GM18909 (cell line): ENCODE measurements around the gene SCYL1.

Experiments
- ATAC-seq: cut with Tn5 transposase; IDR thresholded peaks from one replicate; pipeline ENCODE4 v1.9.1; 2021; ENCODE audit warnings: mild to moderate bottlenecking; ENCODE audit not compliant: unreplicated experiment, poor library complexity

SCYL1 gene

GRCh38 chr11:65492637-65493366 is 32.1 kb upstream of the SCYL1 start:
- no peak for ATAC-seq

- ATAC-seq, result no peak
Observed at GRCh38 chr11:65493367-65494176, 31.3 kb upstream of the SCYL1 start.

GRCh38 chr11:65496304-65497140 is 28.4 kb upstream of the SCYL1 start:
- no peak for ATAC-seq

GRCh38 chr11:65497141-65498041 is 27.5 kb upstream of the SCYL1 start:
- peak; percentile 68 for ATAC-seq

GRCh38 chr11:65498042-65498726 is 26.7 kb upstream of the SCYL1 start:
- ATAC-seq, result no peak

GRCh38 chr11:65498727-65498976 is 26.2 kb upstream of the SCYL1 start:
- ATAC-seq, result no peak

GRCh38 chr11:65498977-65499712 is 25.7 kb upstream of the SCYL1 start, which contains the start of gene MALAT1:
Gene MALAT1 (plus strand): TSS chr11:65499045.
- no peak for ATAC-seq

- no peak for ATAC-seq
Observed at GRCh38 chr11:65499713-65500386, 25.0 kb upstream of the SCYL1 start.

- no peak for ATAC-seq
Observed at GRCh38 chr11:65500387-65501185, 24.3 kb upstream of the SCYL1 start.

GRCh38 chr11:65501186-65501471 is 23.8 kb upstream of the SCYL1 start:
- ATAC-seq, result no peak

GRCh38 chr11:65501472-65502273 is 23.2 kb upstream of the SCYL1 start:
- no peak for ATAC-seq

GRCh38 chr11:65502274-65502554 is 22.7 kb upstream of the SCYL1 start:
- no peak for ATAC-seq

- no peak for ATAC-seq
Observed at GRCh38 chr11:65502555-65503367, 22.1 kb upstream of the SCYL1 start.

- ATAC-seq, result no peak
Observed at GRCh38 chr11:65503368-65503948, 21.4 kb upstream of the SCYL1 start.

- ATAC-seq, result no peak
Observed at GRCh38 chr11:65503949-65504673, 20.8 kb upstream of the SCYL1 start.
